Stimulated activated CD8-positive, alpha-beta memory T cell treated with anti-CD3 and anti-CD28 coated beads, Interleukin-4, amount 100 ng/mL, for 4 hours (primary cell): ENCODE measurements around the gene WIPF2.
"Not testable (repeated sequence)": the region's sequence is repeated elsewhere in the genome, so short reads cannot be mapped to it uniquely, and the experiment has no call there.

Experiments
- DNase-seq, 2 donors: peaks; one replicate each; pipeline ENCODE4 v3.0.0-alpha.2; 2020; ENCODE audit warnings: low read depth in 2 of 2, low spot score in 1 of 2

Gene WIPF2

GRCh38 chr17:40295488-40296436, 76.7 kb downstream of the WIPF2 start:
- no peak for DNase-seq

- DNase-seq: no peak
Observed at GRCh38 chr17:40297511-40297910, 78.4 kb downstream of the WIPF2 start.

DNA sequence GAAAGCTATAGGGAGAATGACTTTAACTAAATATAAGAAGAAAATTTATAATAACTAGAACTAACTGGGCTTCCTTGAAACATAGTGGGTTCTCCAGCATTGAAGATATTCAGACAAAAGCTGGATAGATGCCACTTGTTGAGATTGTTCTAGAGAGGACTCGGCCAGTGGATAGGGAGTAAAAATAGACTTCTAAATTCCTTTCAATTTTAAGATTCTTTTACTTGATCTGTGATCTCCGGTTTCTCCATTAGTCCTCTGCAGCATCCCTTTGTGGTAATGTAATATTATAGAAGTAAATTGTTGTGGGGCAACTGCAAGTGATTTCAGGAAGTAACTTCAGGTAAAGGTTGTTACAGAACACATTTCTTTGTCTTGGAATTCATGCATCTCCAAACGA, 79.6 kb downstream of the WIPF2 start:
- no peak for DNase-seq

- DNase-seq: not testable (repeated sequence)
Observed at GRCh38 chr17:40299159-40299757, 80.2 kb downstream of the WIPF2 start.

DNA sequence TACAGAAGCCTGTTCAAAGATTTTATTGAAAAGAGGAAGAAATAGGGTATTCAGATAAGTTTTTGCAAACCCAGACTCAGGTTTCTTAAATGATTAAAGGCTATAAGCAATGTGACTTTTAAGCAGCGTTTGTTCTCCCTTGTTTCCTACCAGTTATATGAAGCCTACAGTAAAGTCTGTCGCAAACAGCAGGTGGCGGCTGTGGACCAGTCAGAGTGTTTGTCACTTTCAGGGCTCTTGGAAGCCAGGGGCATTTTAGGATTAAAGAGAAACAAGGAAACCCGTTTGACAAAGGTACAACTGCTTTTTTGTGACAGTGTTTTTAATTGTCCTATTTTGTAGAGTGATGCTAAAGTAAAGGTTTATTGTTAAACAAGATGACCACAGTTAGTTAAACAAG, 82.2 kb downstream of the WIPF2 start:
- DNase-seq: no peak

- no peak for DNase-seq
Observed at GRCh38 chr17:40303009-40303657, 84.0 kb downstream of the WIPF2 start.

GRCh38 chr17:40303708-40304551, 84.8 kb downstream of the WIPF2 start:
- no peak for DNase-seq

DNA sequence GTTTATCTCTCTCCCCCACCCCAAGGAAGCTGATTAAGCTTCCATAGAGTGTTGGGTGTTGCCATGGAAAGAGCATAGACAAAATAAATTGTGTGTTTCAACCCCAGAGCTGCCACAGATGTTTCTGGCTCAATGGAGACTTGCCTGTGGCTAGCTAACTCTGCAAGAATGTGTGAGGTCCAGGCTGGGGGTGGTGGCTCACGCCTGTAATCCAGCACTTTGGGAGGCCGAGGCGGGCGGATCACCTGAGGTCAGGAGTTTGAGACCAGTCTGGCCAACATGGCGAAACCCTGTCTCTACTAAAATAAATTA, 85.4 kb downstream of the WIPF2 start:
- not testable (repeated sequence) for DNase-seq

- not testable (repeated sequence) for DNase-seq
Observed at GRCh38 chr17:40304866-40305265, 85.8 kb downstream of the WIPF2 start.

DNA sequence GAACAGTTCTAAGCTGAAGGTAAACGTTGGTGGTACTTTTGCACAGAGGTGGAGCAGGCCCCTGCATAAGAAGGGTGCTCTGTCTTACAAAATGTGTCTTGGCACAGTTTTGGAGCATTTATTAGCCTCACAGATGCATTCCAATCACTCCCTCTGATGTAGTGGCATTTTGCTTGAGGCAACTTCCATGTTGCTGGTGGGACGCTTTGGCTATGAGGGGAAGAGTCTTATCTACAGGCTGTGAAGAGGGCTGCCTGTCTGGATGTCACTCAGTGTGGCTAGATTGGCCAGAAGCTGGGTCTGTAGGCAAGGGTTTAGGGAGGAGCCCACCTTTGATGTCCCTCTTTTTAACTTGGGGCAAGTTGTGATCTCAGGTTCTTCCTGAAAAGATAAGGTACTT, 87.3 kb downstream of the WIPF2 start:
- no peak for DNase-seq

DNA sequence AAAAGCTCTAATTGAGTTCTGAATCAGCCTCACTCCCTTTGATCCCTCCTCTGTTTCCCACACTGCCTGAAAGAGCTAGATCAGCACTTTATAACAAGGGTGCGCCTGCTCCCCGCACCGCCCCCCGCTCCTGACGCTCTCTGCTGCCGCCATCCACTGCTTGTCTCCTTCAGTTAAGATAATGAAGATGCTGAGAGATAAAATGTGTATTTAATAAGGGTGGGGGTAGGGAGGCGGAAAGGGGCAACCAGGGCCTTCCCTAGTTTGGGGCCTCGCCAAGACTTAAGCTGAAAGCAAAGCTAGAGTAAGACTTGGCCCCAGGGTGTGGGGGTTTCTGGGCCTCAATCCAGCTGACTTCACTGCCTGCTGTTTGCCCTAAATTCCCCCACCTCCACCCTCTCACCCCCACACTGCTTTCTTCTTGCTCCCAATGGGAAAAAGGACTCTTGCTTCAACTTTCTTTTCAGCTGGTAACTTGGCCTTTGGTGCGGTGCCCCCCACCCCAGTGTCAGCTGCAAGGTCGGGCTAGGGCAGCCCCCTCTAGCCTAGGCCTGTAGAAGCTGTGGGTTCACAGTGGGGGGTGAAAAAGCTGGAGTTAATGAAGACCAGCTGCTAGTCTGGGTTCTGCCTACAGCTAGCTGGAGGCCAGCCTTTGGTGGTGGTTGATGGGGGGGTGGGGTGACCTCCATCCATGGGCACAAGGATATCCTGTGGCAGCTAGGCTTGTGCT, 88.1 kb downstream of the WIPF2 start:
- no peak for DNase-seq

DNA sequence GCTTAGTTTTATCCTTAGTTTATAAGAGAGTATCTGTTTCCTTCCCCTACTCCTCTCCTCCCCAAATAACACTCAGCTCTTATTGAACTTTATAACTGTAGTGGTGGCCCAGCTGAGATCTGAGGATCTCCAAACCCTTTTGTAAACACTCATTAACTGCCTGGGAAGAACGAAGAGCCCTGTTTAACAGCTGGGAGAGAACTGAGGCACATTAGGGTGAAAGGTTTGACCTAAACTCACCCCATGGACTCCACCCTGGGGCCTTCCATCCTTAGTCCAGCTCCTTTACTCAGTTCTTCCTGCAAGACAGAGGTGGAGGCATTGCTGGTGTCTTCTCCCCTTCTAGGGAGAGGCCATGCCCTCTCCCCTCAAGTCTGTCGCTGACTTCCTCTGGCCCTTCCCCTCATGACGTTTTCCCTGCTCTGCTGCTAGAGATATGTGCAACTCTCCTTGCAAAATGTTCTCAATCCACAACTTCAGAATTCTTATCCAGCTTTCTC, 88.7 kb downstream of the WIPF2 start:
- DNase-seq: no peak

DNA sequence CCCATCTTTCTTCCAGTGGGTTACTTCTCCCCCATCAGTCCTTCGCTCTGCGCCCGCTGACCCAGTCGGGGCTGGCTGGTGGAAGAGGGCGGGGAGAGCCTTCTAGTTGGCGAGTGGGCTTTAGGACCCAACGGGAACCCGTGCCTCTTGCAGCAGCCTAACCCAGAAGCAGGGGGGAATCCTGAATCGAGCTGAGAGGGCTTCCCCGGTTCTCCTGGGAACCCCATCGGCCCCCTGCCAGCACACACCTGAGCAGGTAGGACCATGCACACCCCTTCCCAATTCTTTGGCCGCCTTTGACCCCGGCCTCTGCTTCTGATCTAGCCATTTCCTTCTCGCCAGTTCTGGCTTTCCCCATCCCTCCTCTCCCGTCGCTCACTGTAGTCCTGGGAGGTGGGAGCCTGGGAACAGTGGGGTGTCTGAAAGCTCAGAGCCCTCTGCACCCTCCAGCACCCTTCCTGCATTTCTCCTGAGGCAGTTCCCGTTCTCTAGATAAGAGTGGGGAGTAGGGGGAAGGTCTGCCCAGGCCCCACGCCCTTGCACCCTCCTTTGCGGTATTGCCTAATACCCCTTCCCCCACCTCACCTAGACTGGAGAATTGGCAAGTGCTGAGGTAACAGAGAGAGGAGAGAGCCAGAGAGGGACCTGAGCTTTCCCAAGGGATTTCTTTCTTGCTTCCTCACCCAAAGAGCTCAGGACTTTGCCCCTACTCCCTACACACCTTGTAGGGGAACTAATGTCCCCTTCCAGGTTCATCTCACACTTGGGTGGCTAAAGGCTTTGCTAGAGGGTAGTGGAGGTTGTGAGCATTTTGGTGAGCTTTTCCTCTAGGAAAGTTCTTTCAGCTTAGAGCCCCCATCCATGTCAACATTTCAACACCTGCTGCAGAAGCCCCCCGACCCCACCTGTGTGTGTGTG, 90.2 kb downstream of the WIPF2 start, which contains the start of gene RARA:
Gene RARA, plus strand, starts transcription at position 150 of the 918 bp plus-strand sequence. CDS start 22,039 bp downstream, outside the sequence.
- no peak for DNase-seq

DNA sequence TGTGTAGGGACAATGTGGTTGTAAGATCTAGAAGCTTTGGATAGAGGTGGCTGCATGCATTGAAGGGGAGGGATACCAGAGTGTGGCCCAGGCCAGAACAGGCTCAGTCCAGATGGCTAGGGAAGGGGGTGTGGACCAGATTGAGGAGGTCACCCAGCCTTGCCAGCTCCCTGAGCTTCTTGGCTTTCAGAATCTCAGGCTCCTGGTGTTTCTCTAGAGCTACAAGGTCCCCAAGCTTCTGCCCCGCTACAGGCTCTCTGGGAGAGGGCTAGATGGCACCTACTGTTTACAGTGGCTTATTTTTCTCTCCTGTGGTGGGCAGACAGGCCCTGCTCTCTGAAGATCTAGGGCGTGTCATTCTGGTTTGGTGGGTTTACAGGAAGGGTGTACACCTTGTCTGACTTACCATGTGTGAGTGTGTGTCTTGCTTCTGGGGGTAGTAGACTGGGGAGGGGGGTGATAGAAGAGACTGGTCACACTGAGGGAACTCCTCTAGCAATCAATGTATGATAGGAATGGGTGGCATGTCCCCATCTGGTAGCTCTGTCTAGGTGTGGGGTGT, 90.9 kb downstream of the WIPF2 start:
- DNase-seq: no peak

DNA sequence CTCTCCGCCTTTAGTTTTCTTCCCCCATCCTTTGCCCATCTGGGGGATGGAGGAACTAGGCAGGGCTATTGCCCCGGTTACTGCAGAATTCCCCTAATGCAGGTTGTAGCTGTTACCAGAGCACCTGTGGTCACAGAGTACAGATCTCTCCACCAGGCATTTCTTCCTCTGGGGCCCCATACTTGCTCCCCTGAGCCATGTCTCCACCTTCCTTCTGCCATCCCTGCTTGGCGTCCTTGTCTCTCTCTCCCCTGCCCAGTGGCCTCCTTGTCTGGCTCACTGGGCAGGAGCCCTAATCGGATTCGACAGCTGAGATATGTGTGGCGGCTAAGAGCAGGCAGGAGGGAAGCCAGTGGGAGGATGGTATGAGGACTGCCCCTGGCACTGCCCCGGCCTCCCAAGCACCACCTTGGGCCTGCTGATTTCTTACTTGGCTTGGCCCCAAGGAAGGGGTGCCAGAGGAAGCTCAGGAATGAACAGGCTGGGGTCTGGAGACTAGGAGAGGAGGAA, 91.8 kb downstream of the WIPF2 start:
- no peak for DNase-seq

DNA sequence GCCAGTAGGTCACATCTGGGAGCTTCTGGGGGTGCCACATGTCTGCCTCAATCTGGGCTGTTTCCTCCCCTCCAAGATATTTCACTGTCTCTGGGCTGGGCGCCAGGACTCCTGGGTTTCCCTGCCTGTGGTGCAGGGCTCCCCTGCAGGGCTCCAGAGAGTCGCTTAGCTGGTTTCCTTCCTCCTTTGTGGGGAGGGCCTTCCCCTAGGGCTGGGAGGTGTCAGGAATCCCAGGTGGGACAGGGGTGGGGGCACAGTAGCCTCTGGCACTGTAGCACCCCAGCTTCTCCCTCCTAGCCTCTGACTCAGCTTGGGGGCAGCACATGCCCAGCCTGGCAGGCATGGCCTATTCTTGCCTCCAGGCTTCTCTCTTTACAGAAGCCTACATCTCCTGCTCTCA, 92.5 kb downstream of the WIPF2 start:
- DNase-seq: no peak

GRCh38 chr17:40312131-40312731, 93.1 kb downstream of the WIPF2 start:
- DNase-seq: no peak
